Aorta (tissue), 5 donors: ENCODE results near the gene IFIT2. TPM values are rescaled to one million over a fixed set of nuclear protein-coding genes. Genes with fewer than 3 reads are reported as not detected.
"Not testable (repeated sequence)": the region's sequence is repeated elsewhere in the genome, so short reads cannot be mapped to it uniquely, and the experiment has no call there.

Experiments used
- ATAC-seq: fragments of 200-7000 bp; cut with Tn5 transposase; one replicate; pipeline ENCODE4 v1.9.1; 2022; ENCODE audit warnings: moderate library complexity; ENCODE audit not compliant: low FRiP score
- DNase-seq, 2 donors: peaks; one replicate each; pipeline ENCODE4 v3.0.0-alpha.2; 2020
- H3K27ac ChIP-seq, 2 donors: one replicate each; pipeline ENCODE4 v1.5.1; 2013; ENCODE audit warnings: low read length in 2 of 2, mild to moderate bottlenecking in 2 of 2, moderate library complexity in 2 of 2, control low read depth in 1 of 2, inconsistent platforms in 1 of 2, low read depth in 1 of 2
- H3K27me3 ChIP-seq, 2 donors: one replicate each; pipeline ENCODE4 v1.6.1; 2013; ENCODE audit warnings: control low read depth in 1 of 2, low read length in 1 of 2, mild to moderate bottlenecking in 1 of 2, moderate library complexity in 1 of 2; ENCODE audit not compliant: insufficient read depth in 2 of 2, control insufficient read depth in 1 of 2
- H3K36me3 ChIP-seq, 2 donors: one replicate each; pipeline ENCODE4 v1.6.1; 2013; ENCODE audit warnings: control low read depth in 1 of 2, low read length in 1 of 2, mild to moderate bottlenecking in 1 of 2; ENCODE audit not compliant: insufficient read depth in 2 of 2, control insufficient read depth in 1 of 2
- H3K4me1 ChIP-seq, 2 donors: one replicate each; pipeline ENCODE4 v1.6.1; 2013; ENCODE audit warnings: low read length in 2 of 2, control low read depth in 1 of 2, mild to moderate bottlenecking in 1 of 2, moderate library complexity in 1 of 2; ENCODE audit not compliant: insufficient read depth in 2 of 2, control insufficient read depth in 1 of 2
- H3K4me3 ChIP-seq, 2 donors: one replicate each; pipeline ENCODE4 v1.5.1; 2013; ENCODE audit warnings: low read length in 2 of 2, control low read depth in 1 of 2, mild to moderate bottlenecking in 1 of 2
- H3K9me3 ChIP-seq: one replicate; pipeline ENCODE4 v1.6.1; 2013; ENCODE audit warnings: mild to moderate bottlenecking, low read length; ENCODE audit not compliant: control insufficient read depth
- WGBS, 2 donors: extraction: QIAGEN DNeasy Blood & Tissue Kit; methylation state at CpG; one replicate each; pipeline ENCODE4 v1.1.7; 2013; 5-methylcytosine and 5-hydroxymethylcytosine counted together
- intact Hi-C, 2 donors: fragments of 100-400 bp; cut with DNase I; formaldehyde crosslinking; loops; one replicate each; pipeline versions ENCODE4 v1.14.2 to v1.15.0; 2022
- polyA plus RNA-seq, 2 donors: library from polyadenylated mRNA; stranded (reverse); fragments of 200-250 nt; gene quantifications; one replicate each; pipeline ENCODE4 v1.2.3, GENCODE V29; 2013
- total RNA-seq, 2 donors: library from RNA; stranded (reverse); fragmentation: NEBNext Ultra II Directional; extraction: Animal tissue kit (Norgen Biotek cat#: 25700); gene quantifications; one replicate each; pipeline ENCODE4 v1.2.1, GENCODE V29; 2021
- donor health status: healthy with polysubstance abuse.
- donor health status: Bipolar disorder and iron deficiency.
- donor health status: DM: no; HTN: no; CAD: no.
- donor health status: DM: no; HTN: no; CAD: no.
- donor health status: DM: yes; HTN: yes; CAD: no.

IFIT2 gene
- total and polyA plus RNA-seq, 4 donors: 4.6 to 11.9 (median 11.0) TPM

DNA sequence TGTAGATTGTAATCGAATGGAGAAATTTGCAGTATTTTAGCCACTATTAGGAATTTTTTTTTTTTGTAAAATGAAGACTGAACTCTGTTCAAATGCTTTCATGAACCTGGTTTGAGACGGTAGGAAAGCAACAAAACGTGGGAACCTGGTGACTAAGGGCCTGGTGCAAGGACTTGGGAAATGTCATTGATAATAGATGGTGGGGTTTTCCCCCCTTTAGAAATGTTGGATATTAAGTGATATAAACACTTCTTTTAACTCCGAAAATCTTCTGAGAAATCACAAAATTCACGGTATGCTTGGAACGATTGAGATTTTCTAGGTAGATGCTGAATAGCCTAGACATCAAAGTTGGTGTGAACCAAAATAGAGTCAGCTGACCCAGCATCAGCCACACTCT, 6.4 kb downstream of the IFIT2 start:
- Histone ChIP-seq H3K4me3 (no peak overlapping the region), H3K9me3 (no peaks in the 10 kb centered on the region), H3K27ac (no peak overlapping the region), H3K27me3 (no peaks in the 10 kb centered on the region), H3K4me1 (peaks cover 3 to 5% of the 10 kb centered on the region in 2 donors), H3K36me3 (no peaks in the 10 kb centered on the region)
- WGBS, 2 donors: 84 to 86% methylated on average over 6 of the region's 6 CpGs
- no peak for ATAC-seq
- no peak for DNase-seq
- intact Hi-C loops: no loop called here

DNA sequence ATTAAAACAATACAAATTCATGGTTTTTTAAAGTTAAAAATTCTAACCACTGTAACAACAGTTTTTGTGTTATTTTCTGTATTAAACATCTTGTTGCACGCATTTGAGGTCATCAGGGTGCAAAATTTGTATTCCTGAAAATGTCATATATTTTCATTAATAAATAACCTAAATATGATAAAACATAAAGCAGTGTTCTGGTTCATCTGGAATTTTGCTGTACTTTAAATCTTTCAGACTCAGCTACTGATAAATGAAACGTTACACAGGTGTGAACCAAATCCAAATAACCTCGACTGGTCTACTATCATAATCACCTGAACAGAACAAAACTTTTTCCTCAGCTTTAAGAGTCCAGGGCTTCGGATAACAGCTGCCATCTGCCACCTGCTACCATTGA, 6.9 kb downstream of the IFIT2 start:
- Histone ChIP-seq H3K4me1 (peaks cover 2 to 5% of the 10 kb centered on the region in 2 donors), H3K4me3 (no peak overlapping the region), H3K27ac (no peak overlapping the region), H3K27me3 (no peaks in the 10 kb centered on the region), H3K9me3 (no peaks in the 10 kb centered on the region), H3K36me3 (no peaks in the 10 kb centered on the region)
- no peak for ATAC-seq
- WGBS, 2 donors: 92 to 93% methylated on average over 4 of the region's 4 CpGs
- DNase-seq: no peak
- intact Hi-C loops: no loop called here

DNA sequence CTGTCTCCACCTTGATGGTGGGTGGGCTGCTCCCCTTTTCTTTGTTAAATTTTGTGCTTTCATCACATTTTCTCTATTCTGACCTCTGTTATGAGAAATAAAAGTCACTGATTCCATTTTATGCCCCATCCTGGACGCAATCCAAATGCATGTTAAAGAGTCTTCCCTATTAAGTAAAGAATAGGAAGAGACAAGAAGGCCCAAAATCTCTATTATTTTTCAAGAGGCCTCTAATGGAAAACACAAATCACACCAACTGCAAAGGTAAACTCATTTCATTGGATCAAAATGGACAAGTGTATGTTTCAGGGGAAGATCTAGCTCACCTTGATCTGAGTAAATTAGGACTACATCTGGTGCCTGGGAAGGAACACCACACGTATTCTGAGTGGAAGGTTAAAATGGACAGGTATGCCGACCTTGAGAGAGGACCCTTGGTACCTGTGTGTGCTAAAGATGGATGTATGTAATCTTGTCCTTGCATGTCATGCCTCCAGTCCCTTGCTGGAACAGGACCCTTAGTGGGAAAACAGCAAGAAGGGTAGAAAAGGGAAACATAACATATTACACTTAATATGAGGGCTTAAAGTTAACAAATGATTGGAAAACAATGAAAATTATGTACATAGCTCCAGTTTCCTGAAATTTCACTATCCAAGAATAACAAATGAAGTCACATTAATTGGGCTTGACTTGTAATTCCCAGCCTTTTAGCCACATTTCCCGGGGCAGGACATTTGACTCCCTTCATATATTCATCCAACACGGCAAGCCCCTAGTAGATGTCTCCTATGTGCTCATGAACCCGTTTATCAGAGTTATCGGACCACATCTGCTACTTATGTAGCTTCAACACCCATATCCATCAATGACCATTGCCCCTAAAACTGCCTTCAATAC, 7.6 kb downstream of the IFIT2 start:
- intact Hi-C loops: no loop called here
- H3K27me3 ChIP-seq: no peaks in the 10 kb centered on the region
- ATAC-seq (no peak), DNase-seq (no peak)
- H3K9me3 ChIP-seq: no peaks in the 10 kb centered on the region
- no peaks in the 10 kb centered on the region for H3K36me3 ChIP-seq
- H3K4me3 ChIP-seq: no peak overlapping the region
- no peak overlapping the region for H3K27ac ChIP-seq
- 68 to 72% methylated on average over 7 of the region's 7 CpGs for WGBS, 2 donors
- H3K4me1 ChIP-seq: peaks cover 0 to 5% of the 10 kb centered on the region in 2 donors

DNA sequence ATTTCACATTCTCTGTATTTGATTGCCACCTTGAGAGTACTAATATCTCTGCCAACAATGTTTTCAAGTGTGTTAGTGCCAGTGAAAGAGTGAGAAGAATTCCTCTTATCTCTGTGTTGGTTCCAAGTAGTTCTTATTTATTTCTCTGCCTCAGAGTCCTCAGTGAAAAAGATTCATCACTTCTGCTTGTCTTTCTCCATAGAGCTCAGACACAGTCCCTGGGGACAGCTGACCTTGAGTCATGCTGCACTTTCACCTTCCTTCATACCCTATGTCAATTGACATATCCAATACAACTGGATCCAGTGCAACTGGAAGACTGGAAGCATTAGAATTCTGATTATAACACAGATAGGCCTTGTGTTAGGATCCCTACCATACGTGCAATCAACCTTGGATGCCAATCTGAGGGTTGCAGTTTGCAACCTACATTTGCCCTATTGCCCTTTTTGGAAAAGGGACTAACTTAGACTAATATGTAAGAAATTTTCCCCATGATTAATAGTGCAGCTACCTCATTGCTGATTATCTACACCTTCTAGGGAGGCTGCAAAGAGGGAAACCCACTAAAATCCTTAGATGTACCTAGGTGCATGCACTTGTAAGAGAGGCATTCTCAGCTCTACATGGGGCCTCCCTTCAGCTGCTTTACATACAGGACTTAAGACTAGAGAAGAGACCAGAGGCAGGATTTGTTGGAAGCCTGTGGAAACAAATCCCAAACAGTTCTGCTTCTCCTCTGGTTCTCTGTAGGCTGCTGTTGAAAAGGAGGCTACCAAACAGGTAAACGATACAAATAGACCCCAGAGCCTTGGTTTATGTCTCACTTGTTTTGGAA, 8.4 kb downstream of the IFIT2 start:
- Histone ChIP-seq H3K9me3 (no peaks in the 10 kb centered on the region), H3K36me3 (no peaks in the 10 kb centered on the region), H3K27me3 (no peaks in the 10 kb centered on the region), H3K4me1 (peaks cover 0 to 5% of the 10 kb centered on the region in 2 donors), H3K27ac (no peak overlapping the region), H3K4me3 (no peak overlapping the region)
- intact Hi-C loops: no loop called here
- ATAC-seq (no peak), DNase-seq (no peak)
- 97 to 98% methylated on average over 2 of the region's 2 CpGs for WGBS, 2 donors

DNA sequence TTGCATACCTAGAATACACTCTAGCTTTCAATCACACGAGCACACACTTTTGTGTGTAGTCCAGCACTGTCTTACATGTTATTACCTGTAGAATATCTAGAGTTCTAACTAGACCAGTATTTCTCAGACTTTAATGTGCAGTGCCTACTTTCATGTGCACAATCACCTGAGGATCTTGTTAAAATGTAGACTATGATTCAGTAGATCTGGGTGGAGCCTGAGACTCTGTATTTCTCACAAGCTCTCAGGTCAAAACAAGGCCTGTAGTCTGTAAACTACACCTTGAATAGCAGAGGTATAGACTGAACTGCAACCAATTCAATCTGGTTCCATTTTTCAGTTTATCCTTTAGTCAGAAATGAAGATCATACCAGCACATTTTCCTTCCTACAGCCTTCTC, 11.1 kb downstream of the IFIT2 start:
- Histone ChIP-seq H3K36me3 (no peaks in the 10 kb centered on the region), H3K4me3 (no peak overlapping the region), H3K27ac (no peak overlapping the region), H3K9me3 (no peaks in the 10 kb centered on the region), H3K4me1 (no peaks in the 10 kb centered on the region), H3K27me3 (no peaks in the 10 kb centered on the region)
- 89% methylated on average over 1 of the region's 1 CpG for WGBS, 2 donors
- ATAC-seq (no peak), DNase-seq (no peak)
- intact Hi-C loops: no loop called here

DNA sequence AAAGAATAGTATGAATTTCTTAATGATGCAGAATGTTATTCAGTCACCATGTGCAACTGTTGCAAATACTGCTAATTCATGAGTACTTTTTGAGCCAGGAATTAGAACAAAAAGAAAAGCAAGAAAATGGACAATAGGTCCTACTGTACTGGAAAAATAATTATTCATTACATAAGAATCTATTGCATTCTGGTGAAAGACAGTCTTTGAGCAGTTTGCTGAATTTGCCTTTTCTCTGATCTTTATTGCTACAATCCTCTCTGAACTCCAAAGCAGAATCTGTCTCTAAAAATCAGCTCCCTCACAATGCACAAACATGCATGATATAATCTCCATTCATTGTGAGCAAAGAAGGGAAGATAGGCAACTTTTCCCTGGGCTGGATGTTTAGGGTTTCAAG, 12.8 kb downstream of the IFIT2 start:
- intact Hi-C loops: no loop called here
- no peaks in the 10 kb centered on the region for H3K36me3 ChIP-seq
- no peak overlapping the region for H3K4me3 ChIP-seq
- no peaks in the 10 kb centered on the region for H3K27me3 ChIP-seq
- no peaks in the 10 kb centered on the region for H3K4me1 ChIP-seq
- H3K27ac ChIP-seq: no peak overlapping the region
- ATAC-seq (no peak), DNase-seq (no peak)
- H3K9me3 ChIP-seq: no peaks in the 10 kb centered on the region

DNA sequence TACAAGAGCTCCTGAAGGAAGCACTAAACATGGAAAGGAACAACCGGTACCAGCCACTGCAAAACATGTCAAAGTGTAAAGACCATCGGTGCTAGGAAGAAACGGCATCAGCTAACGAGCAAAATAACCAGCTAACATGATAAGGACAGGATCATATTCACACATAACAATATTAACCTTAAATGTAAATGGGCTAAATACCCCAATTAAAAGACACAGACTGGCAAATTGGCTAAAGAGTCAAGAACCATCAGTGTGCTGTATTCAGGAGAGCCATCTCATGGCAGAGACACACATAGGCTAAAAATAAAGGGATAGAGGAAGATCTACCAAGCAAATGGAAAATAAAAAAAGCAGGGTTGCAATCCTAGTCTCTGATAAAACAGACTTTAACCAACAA, 16.2 kb downstream of the IFIT2 start:
- H3K4me3 ChIP-seq, DNase-seq, intact Hi-C loops, H3K36me3 ChIP-seq, ATAC-seq, H3K27me3 ChIP-seq, H3K4me1 ChIP-seq, H3K27ac ChIP-seq, H3K9me3 ChIP-seq: not testable (repeated sequence)
- 98 to 100% methylated on average over 4 of the region's 4 CpGs for WGBS, 2 donors

DNA sequence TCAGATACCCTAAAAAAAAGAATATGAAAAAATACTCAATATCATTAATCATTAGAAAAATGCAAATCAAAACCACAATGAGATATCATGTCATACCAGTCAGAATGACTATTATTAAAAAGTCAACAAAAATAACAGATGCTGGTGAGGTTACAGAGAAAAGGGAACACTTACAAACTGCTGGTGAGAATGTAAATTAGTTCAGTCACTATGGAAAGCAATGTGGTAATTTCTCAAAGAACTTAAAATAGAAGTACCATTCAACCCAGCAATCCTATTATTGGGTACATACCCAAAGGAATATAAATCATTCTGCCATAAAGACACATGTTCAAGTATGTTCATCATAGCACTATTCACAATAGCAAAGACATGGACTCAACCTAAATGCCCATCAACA, 23.2 kb downstream of the IFIT2 start:
- H3K27ac ChIP-seq, H3K4me1 ChIP-seq, H3K9me3 ChIP-seq, H3K36me3 ChIP-seq, DNase-seq, ATAC-seq, H3K27me3 ChIP-seq, H3K4me3 ChIP-seq: not testable (repeated sequence)
- intact Hi-C loops: loop anchor here in 1 of 2 donors (5.0 kb wide), 1 partner anchor 47 kb away; no protein-coding TSS in a partner anchor
